ENCODE data around the gene RNPEPL1.

GRCh38 chr2:240529344-240529999 is 38.8 kb upstream of the RNPEPL1 start:
- TF ChIP-seq CTCF (IDR thresholded peaks at IDR 0.05; ENCODE audit: low read length): no peak
- TF ChIP-seq EZH2phosphoT487 (IDR thresholded peaks at IDR 0.05; ENCODE audit: low read length): no peak
- no peak for TF ChIP-seq EZH2 (optimal IDR thresholded peaks at IDR 0.05; ENCODE audit: low read depth, low read length)

Measured in MM.1S (cell line).